ENCODE data around the gene ARAP1. TPM values are rescaled to one million over a fixed set of nuclear protein-coding genes. Genes with fewer than 3 reads are reported as not detected.

ARAP1 gene
- total RNA-seq, 2 donors from 2014 or later: 95.2 to 109 TPM

- Histone ChIP-seq H3K36me3 (no peaks in the 10 kb centered on the region), H3K27me3 (replicated peaks; ENCODE audit: insufficient read depth) (no peaks in the 10 kb centered on the region), H3K4me3 (no peak overlapping the region), H3K4me1 (replicated peaks) (no peaks in the 10 kb centered on the region), H3K27ac (no peak overlapping the region), H3K9me3 (no peaks in the 10 kb centered on the region)
- DNase-seq (ENCODE audit: low spot score): no peak
- TF ChIP-seq POLR2AphosphoS5 (IDR thresholded peaks at IDR 0.05): no peak
- no peak for TF ChIP-seq POLR2A (IDR thresholded peaks at IDR 0.05)
- TF ChIP-seq CTCF (IDR thresholded peaks at IDR 0.05): no peak
- 69% methylated on average over 10 of the region's 10 CpGs for WGBS
- intact Hi-C loops (cut with DNase I): no loop called here
These were observed 11.4 kb downstream of the ARAP1 start for GRCh38 chr11:72740562-72741428.

GRCh38 chr11:72740060-72740424, 12.2 kb downstream of the ARAP1 start:
- intact Hi-C loops (cut with DNase I): no loop called here
- no peaks in the 10 kb centered on the region for H3K27me3 ChIP-seq (replicated peaks; ENCODE audit: insufficient read depth)
- H3K9me3 ChIP-seq: no peaks in the 10 kb centered on the region
- no peaks in the 10 kb centered on the region for H3K36me3 ChIP-seq
- 94% methylated on average over 2 of the region's 2 CpGs for WGBS
- TF ChIP-seq CTCF (IDR thresholded peaks at IDR 0.05) (no peak), POLR2A (IDR thresholded peaks at IDR 0.05) (no peak), POLR2AphosphoS5 (IDR thresholded peaks at IDR 0.05) (no peak)
- no peak overlapping the region for H3K4me3 ChIP-seq
- DNase-seq (ENCODE audit: low spot score): no peak
- no peak overlapping the region for H3K27ac ChIP-seq
- H3K4me1 ChIP-seq (replicated peaks): no peaks in the 10 kb centered on the region

GRCh38 chr11:72739240-72740059, 12.8 kb downstream of the ARAP1 start:
- DNase-seq (ENCODE audit: low spot score): no peak
- TF ChIP-seq POLR2A (IDR thresholded peaks at IDR 0.05) (no peak), CTCF (IDR thresholded peaks at IDR 0.05) (no peak), POLR2AphosphoS5 (IDR thresholded peaks at IDR 0.05) (no peak)
- intact Hi-C loops (cut with DNase I): no loop called here
- H3K27ac ChIP-seq: no peak overlapping the region
- WGBS: 91% methylated on average over 10 of the region's 10 CpGs
- H3K36me3 ChIP-seq: no peaks in the 10 kb centered on the region
- no peaks in the 10 kb centered on the region for H3K9me3 ChIP-seq
- H3K4me3 ChIP-seq: no peak overlapping the region
- H3K27me3 ChIP-seq (replicated peaks; ENCODE audit: insufficient read depth): no peaks in the 10 kb centered on the region
- H3K4me1 ChIP-seq (replicated peaks): no peaks in the 10 kb centered on the region

- H3K36me3 ChIP-seq: no peaks in the 10 kb centered on the region
These were observed 13.7 kb downstream of the ARAP1 start for GRCh38 chr11:72738199-72739141.

More at GRCh38 chr11:72738199-72739141, 13.7 kb downstream of the ARAP1 start:
- no peaks in the 10 kb centered on the region for H3K27me3 ChIP-seq (replicated peaks; ENCODE audit: insufficient read depth)
- intact Hi-C loops (cut with DNase I): no loop called here
- no peak overlapping the region for H3K27ac ChIP-seq
- no peak overlapping the region for H3K4me3 ChIP-seq
- no peaks in the 10 kb centered on the region for H3K4me1 ChIP-seq (replicated peaks)
- TF ChIP-seq POLR2A (IDR thresholded peaks at IDR 0.05) (no peak), CTCF (IDR thresholded peaks at IDR 0.05) (no peak), POLR2AphosphoS5 (IDR thresholded peaks at IDR 0.05) (no peak)
- no peaks in the 10 kb centered on the region for H3K9me3 ChIP-seq
- 89% methylated on average over 11 of the region's 11 CpGs for WGBS
- no peak for DNase-seq (ENCODE audit: low spot score)
